Measurements from ENCODE around the gene LRRC17.

Gene LRRC17

GRCh38 chr7:102990642-102991041, 77.8 kb downstream of the LRRC17 start:
- DNase-seq: no peak

GRCh38 chr7:102991077-102991539, 78.3 kb downstream of the LRRC17 start:
- peak; percentile 19 for DNase-seq

GRCh38 chr7:102991540-102992214, 78.9 kb downstream of the LRRC17 start:
- DNase-seq: peak; percentile 97

GRCh38 chr7:102992509-102992937, 79.7 kb downstream of the LRRC17 start:
- DNase-seq: no peak

- peak; percentile 72 for DNase-seq
Observed at GRCh38 chr7:102992938-102993717, 80.3 kb downstream of the LRRC17 start.

- no peak for DNase-seq
Observed at GRCh38 chr7:102993718-102994029, 80.9 kb downstream of the LRRC17 start.

GRCh38 chr7:102994567-102994966, 81.8 kb downstream of the LRRC17 start:
- no peak for DNase-seq

Data from fibroblast of skin of back (primary cell).